WI38 (cell line): ENCODE results near the gene CDKN1C.

ENCODE experiments used
- H3K4me3 ChIP-seq: 2 replicates; pipeline ENCODE4 v1.5.1; 2011; ENCODE audit warnings: low read depth, mild to moderate bottlenecking, control low read depth, low read length
- CTCF ChIP-seq: IDR thresholded peaks from 2 replicates; pipeline ENCODE4 v1.5.1; 2012; ENCODE audit warnings: low read depth, mild to moderate bottlenecking, control low read depth, low read length

CDKN1C gene

GRCh38 chr11:2862395-2863275 is 22.9 kb downstream of the CDKN1C start:
- no peak overlapping the region for H3K4me3 ChIP-seq

GRCh38 chr11:2860636-2861035 is 24.9 kb downstream of the CDKN1C start:
- no peak overlapping the region for H3K4me3 ChIP-seq
- TF ChIP-seq CTCF = no peak

More at GRCh38 chr11:2862395-2863275, 22.9 kb downstream of the CDKN1C start:
- no peak for TF ChIP-seq CTCF

GRCh38 chr11:2859699-2860037 is 25.9 kb downstream of the CDKN1C start:
- TF ChIP-seq CTCF = no peak
- H3K4me3 ChIP-seq = no peak overlapping the region

GRCh38 chr11:2858995-2859698 is 26.4 kb downstream of the CDKN1C start:
- no peak overlapping the region for H3K4me3 ChIP-seq
- TF ChIP-seq CTCF = no peak

GRCh38 chr11:2857918-2858317 is 27.7 kb downstream of the CDKN1C start:
- TF ChIP-seq CTCF = no peak
- H3K4me3 ChIP-seq = no peak overlapping the region

- no peak overlapping the region for H3K4me3 ChIP-seq
- no peak for TF ChIP-seq CTCF
Observed at GRCh38 chr11:2857276-2857675, 28.3 kb downstream of the CDKN1C start.

- no peak overlapping the region for H3K4me3 ChIP-seq
- no peak for TF ChIP-seq CTCF
Observed at GRCh38 chr11:2855162-2855561, 30.4 kb downstream of the CDKN1C start.
